ENCODE measurements around the gene KCNT1. TPM values are rescaled to one million over a fixed set of nuclear protein-coding genes. Genes with fewer than 3 reads are reported as not detected.

Gene KCNT1
- total and polyA plus RNA-seq, 2 donors (not counting 3 experiments of a cell fraction or from before 2014, with no cell fraction given), result not detected

GRCh38 chr9:135769489-135770202 lies 67.7 kb downstream of the KCNT1 start:
- Histone ChIP-seq H2AFZ (ENCODE audit: low read depth, low read length) (no peak overlapping the region), H3K9me3 (replicated peaks; ENCODE audit: control insufficient read depth, insufficient read depth, low read length) (no peaks in the 10 kb centered on the region), H3K4me3 (replicated peaks in 1 of 3; ENCODE audit: insufficient read depth in 1 of 3, low read depth in 1 of 3, low read length in 3 of 3) (no peak overlapping the region), H3K79me2 (ENCODE audit: control insufficient read depth, insufficient read depth, low read length) (no peaks in the 10 kb centered on the region), H3K4me1 (ENCODE audit: control insufficient read depth, extremely low read depth, insufficient read depth, low read length) (no peaks in the 10 kb centered on the region), H3K9me1 (replicated peaks; ENCODE audit: control insufficient read depth, extremely low read depth, insufficient read depth, low read length) (no peaks in the 10 kb centered on the region), H3K4me2 (ENCODE audit: insufficient read depth, low read length) (no peak overlapping the region), H3K27me3 (ENCODE audit: control insufficient read depth in 2 of 2, insufficient read depth in 2 of 2, low read length in 2 of 2) (no peaks in the 10 kb centered on the region), H3K9ac (replicated peaks; ENCODE audit: extremely low read depth, insufficient read depth, low read length) (no peak overlapping the region), H3K27ac (ENCODE audit: insufficient read depth, low read depth, low read length) (no peak overlapping the region), H3K36me3 (ENCODE audit: control insufficient read depth in 2 of 2, extremely low read depth in 1 of 2, insufficient read depth in 2 of 2, low read length in 2 of 2) (no peaks in the 10 kb centered on the region), H4K20me1 (replicated peaks; ENCODE audit: control insufficient read depth, extremely low read depth, insufficient read depth, low read length) (no peaks in the 10 kb centered on the region)
- DNase-seq (ENCODE audit: low read depth, low spot score), result no peak
- ChIA-PET POLR2A (no interaction called here), CTCF (no interaction called here)
- TF ChIP-seq FOS (IDR thresholded peaks at IDR 0.05; ENCODE audit: borderline replicate concordance, insufficient read depth, low read length) (no peak), EZH2 (IDR thresholded peaks at IDR 0.05; ENCODE audit: borderline replicate concordance, low read depth, low read length, severe bottlenecking) (no peak)
- BruUV-seq (replicated peaks), result no TSS peak
- intact Hi-C loops (cut with micrococcal nuclease), result no loop called here
- FAIRE-seq, result no peak
- dilution Hi-C loops (cut with MboI; ENCODE audit: extremely low pct_ligation_motif_present, low sequenced_read_pairs), result no loop called here

GRCh38 chr9:135770203-135770535 lies 68.2 kb downstream of the KCNT1 start:
- no peak overlapping the region for H3K27ac ChIP-seq (ENCODE audit: insufficient read depth, low read depth, low read length)
- FAIRE-seq (no peak), DNase-seq (ENCODE audit: low read depth, low spot score) (no peak)
- no peak overlapping the region for H3K4me2 ChIP-seq (ENCODE audit: insufficient read depth, low read length)
- H3K36me3 ChIP-seq (ENCODE audit: control insufficient read depth in 2 of 2, extremely low read depth in 1 of 2, insufficient read depth in 2 of 2, low read length in 2 of 2), result no peaks in the 10 kb centered on the region
- TF ChIP-seq GATA2 (IDR thresholded peaks at IDR 0.05; ENCODE audit: insufficient read depth, insufficient read length, low read depth, low read length) (no peak), JUN (IDR thresholded peaks at IDR 0.05; ENCODE audit: borderline replicate concordance, insufficient read depth, insufficient read length, low read depth) (no peak), POLR2AphosphoS5 (IDR thresholded peaks at IDR 0.05; ENCODE audit: insufficient read depth, low read depth, low read length) (no peak), EZH2 (IDR thresholded peaks at IDR 0.05; ENCODE audit: borderline replicate concordance, low read depth, low read length, severe bottlenecking) (no peak)
- POLR2A ChIA-PET, result no interaction called here
- H3K9ac ChIP-seq (replicated peaks; ENCODE audit: extremely low read depth, insufficient read depth, low read length), result no peak overlapping the region
- no peaks in the 10 kb centered on the region for H3K9me1 ChIP-seq (replicated peaks; ENCODE audit: control insufficient read depth, extremely low read depth, insufficient read depth, low read length)
- H4K20me1 ChIP-seq (replicated peaks; ENCODE audit: control insufficient read depth, extremely low read depth, insufficient read depth, low read length), result no peaks in the 10 kb centered on the region
- H2AFZ ChIP-seq (ENCODE audit: low read depth, low read length), result no peak overlapping the region
- CTCF ChIA-PET, result no interaction called here
- no peaks in the 10 kb centered on the region for H3K4me1 ChIP-seq (ENCODE audit: control insufficient read depth, extremely low read depth, insufficient read depth, low read length)
- no peak overlapping the region for H3K4me3 ChIP-seq (replicated peaks in 1 of 3; ENCODE audit: insufficient read depth in 1 of 3, low read depth in 1 of 3, low read length in 3 of 3)
- no TSS peak for BruUV-seq (replicated peaks)
- intact Hi-C loops (cut with micrococcal nuclease) (no loop called here), dilution Hi-C loops (cut with MboI; ENCODE audit: extremely low pct_ligation_motif_present, low sequenced_read_pairs) (no loop called here)
- H3K79me2 ChIP-seq (ENCODE audit: control insufficient read depth, insufficient read depth, low read length), result no peaks in the 10 kb centered on the region
- no peaks in the 10 kb centered on the region for H3K9me3 ChIP-seq (replicated peaks; ENCODE audit: control insufficient read depth, insufficient read depth, low read length)
- no peaks in the 10 kb centered on the region for H3K27me3 ChIP-seq (ENCODE audit: control insufficient read depth in 2 of 2, insufficient read depth in 2 of 2, low read length in 2 of 2)
